ENCODE data around the gene INSIG2. TPM values are rescaled to one million over a fixed set of nuclear protein-coding genes. Genes with fewer than 3 reads are reported as not detected.

Gene INSIG2
- total and polyA plus RNA-seq, 4 donors = 16.4 to 40.6 (median 22.9) TPM

- TF ChIP-seq CTCF (IDR thresholded peaks at IDR 0.05; ENCODE audit: control extremely low read depth, extremely low read depth) = no peak
- peak; percentile 79 for ATAC-seq (ENCODE audit: insufficient read depth, low FRiP score)
- peak in 2 of 3 donors; percentile 11 to 19 for DNase-seq
These were observed 26.9 kb upstream of the INSIG2 start for GRCh38 chr2:118061135-118061955.

GRCh38 chr2:118062048-118062447 lies 26.2 kb upstream of the INSIG2 start:
- TF ChIP-seq CTCF (IDR thresholded peaks at IDR 0.05; ENCODE audit: control extremely low read depth, extremely low read depth) = no peak
- H3K9me3 ChIP-seq (ENCODE audit: control insufficient read depth in 4 of 4, insufficient read depth in 3 of 4, low read length in 3 of 4) = no peaks in the 10 kb centered on the region
- ATAC-seq (ENCODE audit: insufficient read depth, low FRiP score) (no peak), DNase-seq (no peak)
- H3K27ac ChIP-seq (ENCODE audit: low read depth in 1 of 2, low read length in 1 of 2) = no peak overlapping the region
- no peaks in the 10 kb centered on the region for H3K36me3 ChIP-seq (ENCODE audit: control insufficient read depth in 4 of 4, insufficient read depth in 4 of 4, low read length in 4 of 4)
- no peaks in the 10 kb centered on the region for H3K4me1 ChIP-seq (ENCODE audit: control insufficient read depth in 5 of 5, insufficient read depth in 5 of 5, low read length in 5 of 5)
- peaks cover 0 to 14% (median 11%) of the 10 kb centered on the region in 3 donors for H3K27me3 ChIP-seq (ENCODE audit: control insufficient read depth in 3 of 3, insufficient read depth in 3 of 3, low read length in 2 of 3)
- no peak overlapping the region for H3K4me3 ChIP-seq
- no peak overlapping the region for H3K9ac ChIP-seq (ENCODE audit: insufficient read depth in 1 of 2, low read length in 2 of 2)

More at GRCh38 chr2:118061135-118061955, 26.9 kb upstream of the INSIG2 start:
- no peak overlapping the region for H3K4me3 ChIP-seq
- peaks cover 0 to 11% (median 8%) of the 10 kb centered on the region in 3 donors for H3K27me3 ChIP-seq (ENCODE audit: control insufficient read depth in 3 of 3, insufficient read depth in 3 of 3, low read length in 2 of 3)
- no peaks in the 10 kb centered on the region for H3K9me3 ChIP-seq (ENCODE audit: control insufficient read depth in 4 of 4, insufficient read depth in 3 of 4, low read length in 3 of 4)
- no peaks in the 10 kb centered on the region for H3K36me3 ChIP-seq (ENCODE audit: control insufficient read depth in 4 of 4, insufficient read depth in 4 of 4, low read length in 4 of 4)
- WGBS, 2 donors = 65 to 71% methylated on average over 4 of the region's 4 CpGs
- H3K4me1 ChIP-seq (ENCODE audit: control insufficient read depth in 5 of 5, insufficient read depth in 5 of 5, low read length in 5 of 5) = no peaks in the 10 kb centered on the region
- no peak overlapping the region for H3K27ac ChIP-seq (ENCODE audit: low read depth in 1 of 2, low read length in 1 of 2)
- H3K9ac ChIP-seq (ENCODE audit: insufficient read depth in 1 of 2, low read length in 2 of 2) = no peak overlapping the region

GRCh38 chr2:118062669-118063068 lies 25.6 kb upstream of the INSIG2 start:
- no peak for ATAC-seq (ENCODE audit: insufficient read depth, low FRiP score)
- Histone ChIP-seq H3K9ac (ENCODE audit: insufficient read depth in 1 of 2, low read length in 2 of 2) (no peak overlapping the region), H3K36me3 (ENCODE audit: control insufficient read depth in 4 of 4, insufficient read depth in 4 of 4, low read length in 4 of 4) (no peaks in the 10 kb centered on the region), H3K27ac (ENCODE audit: low read depth in 1 of 2, low read length in 1 of 2) (no peak overlapping the region), H3K4me3 (no peak overlapping the region), H3K4me1 (ENCODE audit: control insufficient read depth in 5 of 5, insufficient read depth in 5 of 5, low read length in 5 of 5) (no peaks in the 10 kb centered on the region), H3K9me3 (ENCODE audit: control insufficient read depth in 4 of 4, insufficient read depth in 3 of 4, low read length in 3 of 4) (no peaks in the 10 kb centered on the region), H3K27me3 (ENCODE audit: control insufficient read depth in 3 of 3, insufficient read depth in 3 of 3, low read length in 2 of 3) (peaks cover 0 to 16% (median 11%) of the 10 kb centered on the region in 3 donors)
- WGBS, 2 donors = 64 to 77% methylated on average over 2 of the region's 2 CpGs
- TF ChIP-seq CTCF (IDR thresholded peaks at IDR 0.05; ENCODE audit: control extremely low read depth, extremely low read depth) = no peak
- DNase-seq = no peak
